Left ventricle myocardium inferior (tissue), 1 donor: ENCODE results near the gene PPP1R3A. TPM values are rescaled to one million over a fixed set of nuclear protein-coding genes. Genes with fewer than 3 reads are reported as not detected.

Experiments used
- DNase-seq: peaks from one replicate; pipeline ENCODE4 v3.0.0-alpha.2; 2020
- H3K27ac ChIP-seq: fragments of 200-600 bp; replicated peaks from 2 replicates; pipeline ENCODE4 v1.8.0; 2021
- H3K27me3 ChIP-seq: fragments of 200-600 bp; 2 replicates; pipeline ENCODE4 v1.8.0; 2021; ENCODE audit warnings: low read depth
- H3K36me3 ChIP-seq: fragments of 200-600 bp; 2 replicates; pipeline ENCODE4 v1.8.0; 2021
- H3K4me1 ChIP-seq: fragments of 200-600 bp; 2 replicates; pipeline ENCODE4 v1.8.0; 2021
- H3K4me3 ChIP-seq: fragments of 200-600 bp; 2 replicates; pipeline ENCODE4 v1.8.0; 2021; ENCODE audit warnings: mild to moderate bottlenecking, moderate library complexity
- H3K9me3 ChIP-seq: fragments of 200-600 bp; replicated peaks from 2 replicates; pipeline ENCODE4 v1.8.0; 2021
- intact Hi-C: fragments of 100-400 bp; cut with micrococcal nuclease; formaldehyde crosslinking; loops from one replicate; pipeline ENCODE4 v1.11.0; 2022
- total RNA-seq: library from RNA; stranded (reverse); fragmentation: NEBNext Ultra II Directional; extraction: Animal tissue kit (Norgen Biotek cat#: 25700); gene quantifications from one replicate; pipeline ENCODE4 v1.2.1, GENCODE V29; 2021
- TF ChIP-seq, protein P1 (sequence below): fragments of 200-600 bp; IDR thresholded peaks from 2 replicates; pipeline ENCODE4 v1.8.0; 2021; ENCODE audit warnings: antibody characterized with exemption, mild to moderate bottlenecking, borderline replicate concordance
- donor health status: DM: no; HTN: yes; CAD: no; lungs with severe emphysema.

The PPP1R3A gene
- total RNA-seq, 1 donor from 2014 or later, result 133 TPM

DNA sequence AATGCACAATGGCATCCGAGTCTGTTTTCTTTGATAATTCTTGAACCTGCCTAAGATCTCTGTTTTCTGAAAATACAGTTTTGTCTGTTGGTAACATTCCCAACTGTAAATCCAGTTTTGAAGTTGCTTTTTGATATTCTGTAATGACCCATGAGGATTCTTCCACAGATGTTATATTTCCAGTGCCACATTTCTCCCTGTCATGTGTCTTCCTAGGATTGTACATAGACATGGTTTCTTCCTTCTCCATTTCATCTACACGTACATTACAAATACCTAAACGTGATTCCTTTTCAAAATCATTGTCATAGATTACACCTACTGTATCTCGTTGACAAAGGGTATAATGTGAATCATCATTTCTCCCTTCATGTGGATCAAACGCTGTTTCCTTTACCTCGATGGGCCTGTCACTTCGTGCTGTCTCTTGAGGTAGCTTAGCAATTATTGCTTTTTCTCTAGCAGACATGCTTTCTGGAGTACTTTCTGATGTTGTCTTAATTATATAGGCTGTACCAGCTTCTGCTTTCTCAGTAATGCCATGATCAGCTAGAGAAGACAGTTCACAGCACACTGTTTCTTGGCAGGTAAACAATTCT is 40.3 kb downstream of the PPP1R3A start:
- intact Hi-C loops, result no loop called here
- no peaks in the 10 kb centered on the region for H3K27me3 ChIP-seq
- no peaks in the 10 kb centered on the region for H3K9me3 ChIP-seq
- no peaks in the 10 kb centered on the region for H3K36me3 ChIP-seq
- no peak for DNase-seq
- peaks cover 19% of the 10 kb centered on the region for H3K4me1 ChIP-seq
- no peak overlapping the region for H3K4me3 ChIP-seq
- TF ChIP-seq, protein P1, sequence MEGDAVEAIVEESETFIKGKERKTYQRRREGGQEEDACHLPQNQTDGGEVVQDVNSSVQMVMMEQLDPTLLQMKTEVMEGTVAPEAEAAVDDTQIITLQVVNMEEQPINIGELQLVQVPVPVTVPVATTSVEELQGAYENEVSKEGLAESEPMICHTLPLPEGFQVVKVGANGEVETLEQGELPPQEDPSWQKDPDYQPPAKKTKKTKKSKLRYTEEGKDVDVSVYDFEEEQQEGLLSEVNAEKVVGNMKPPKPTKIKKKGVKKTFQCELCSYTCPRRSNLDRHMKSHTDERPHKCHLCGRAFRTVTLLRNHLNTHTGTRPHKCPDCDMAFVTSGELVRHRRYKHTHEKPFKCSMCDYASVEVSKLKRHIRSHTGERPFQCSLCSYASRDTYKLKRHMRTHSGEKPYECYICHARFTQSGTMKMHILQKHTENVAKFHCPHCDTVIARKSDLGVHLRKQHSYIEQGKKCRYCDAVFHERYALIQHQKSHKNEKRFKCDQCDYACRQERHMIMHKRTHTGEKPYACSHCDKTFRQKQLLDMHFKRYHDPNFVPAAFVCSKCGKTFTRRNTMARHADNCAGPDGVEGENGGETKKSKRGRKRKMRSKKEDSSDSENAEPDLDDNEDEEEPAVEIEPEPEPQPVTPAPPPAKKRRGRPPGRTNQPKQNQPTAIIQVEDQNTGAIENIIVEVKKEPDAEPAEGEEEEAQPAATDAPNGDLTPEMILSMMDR, result no peak
- H3K27ac ChIP-seq, result no peak overlapping the region

DNA sequence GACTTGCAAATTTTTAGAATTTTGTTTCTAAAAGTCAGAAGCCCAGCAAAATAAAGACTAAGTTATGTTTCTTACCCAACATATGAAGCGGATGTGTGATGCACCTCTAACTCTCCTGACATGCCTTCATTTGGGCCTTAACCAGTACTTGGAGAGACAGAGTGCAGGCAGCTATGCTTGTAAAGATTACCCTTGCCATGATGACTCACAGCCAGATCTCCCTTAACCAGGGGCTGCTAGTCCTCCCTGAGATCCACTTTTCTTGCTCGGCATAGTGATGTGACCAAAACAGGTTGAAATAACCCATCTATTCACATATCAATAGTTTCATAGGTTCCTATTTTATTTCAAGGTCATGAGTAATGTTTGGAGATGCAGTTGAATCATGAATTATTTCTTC is 43.6 kb downstream of the PPP1R3A start:
- no peak for DNase-seq
- H3K4me1 ChIP-seq, result peaks cover 10% of the 10 kb centered on the region
- intact Hi-C loops, result no loop called here

DNA sequence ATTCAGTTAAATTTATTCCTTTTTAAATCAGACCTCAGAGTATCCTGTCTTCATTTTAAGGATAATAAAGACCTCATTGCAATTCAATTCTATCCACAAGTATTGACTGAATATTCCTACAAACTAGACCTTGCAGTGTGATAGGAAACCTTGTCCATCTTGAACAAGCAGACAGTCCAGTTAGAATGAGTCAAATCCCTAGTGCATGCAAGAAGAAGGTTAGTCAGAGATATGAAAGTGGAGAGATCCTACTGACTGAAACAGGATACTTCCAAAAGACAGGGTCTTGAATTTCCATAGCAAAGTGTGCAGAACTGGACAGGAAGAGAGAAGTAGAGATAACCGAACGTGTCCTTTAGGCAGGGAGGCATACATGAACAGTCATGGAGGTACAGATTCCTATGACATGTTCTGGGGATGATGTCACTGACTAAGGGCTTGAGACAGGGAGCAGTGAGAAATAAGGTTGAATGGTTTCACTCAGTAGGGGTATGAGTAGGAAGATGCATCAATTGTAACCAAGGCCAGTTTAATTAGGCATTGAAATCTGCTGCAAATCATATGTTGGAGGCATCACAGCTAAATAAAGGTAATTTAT is 45.2 kb downstream of the PPP1R3A start:
- Histone ChIP-seq H3K4me1 (peaks cover 5% of the 10 kb centered on the region), H3K4me3 (no peak overlapping the region), H3K36me3 (no peaks in the 10 kb centered on the region), H3K9me3 (no peaks in the 10 kb centered on the region), H3K27me3 (no peaks in the 10 kb centered on the region), H3K27ac (no peak overlapping the region)
- intact Hi-C loops, result no loop called here
- TF ChIP-seq, protein P1, result no peak
- no peak for DNase-seq

More for the DNA sequence above, 43.6 kb downstream of the PPP1R3A start:
- Histone ChIP-seq H3K36me3 (no peaks in the 10 kb centered on the region), H3K4me3 (no peak overlapping the region), H3K27ac (no peak overlapping the region), H3K27me3 (no peaks in the 10 kb centered on the region), H3K9me3 (no peaks in the 10 kb centered on the region)
- TF ChIP-seq, protein P1, result no peak

DNA sequence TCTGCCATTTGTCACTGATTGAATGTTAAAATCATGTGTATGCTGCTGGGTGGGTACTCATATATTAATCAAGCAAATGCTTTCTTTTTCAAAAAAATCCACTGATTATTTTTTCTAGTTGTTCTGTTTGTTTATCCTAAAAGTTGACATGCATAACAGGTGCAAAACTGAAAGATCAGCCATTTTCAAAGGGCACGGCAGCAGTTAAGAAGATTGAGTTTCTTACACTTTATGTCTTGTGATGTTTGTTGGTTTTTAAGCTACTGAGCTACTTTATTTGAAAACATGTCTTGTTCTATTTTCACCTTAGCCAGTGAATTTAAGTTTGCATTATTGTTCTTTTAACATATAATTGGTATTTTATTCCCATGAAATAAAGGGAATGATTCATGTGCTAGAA is 45.8 kb downstream of the PPP1R3A start:
- TF ChIP-seq, protein P1, result no peak
- H3K36me3 ChIP-seq, result no peaks in the 10 kb centered on the region
- intact Hi-C loops, result no loop called here
- peaks cover 4% of the 10 kb centered on the region for H3K4me1 ChIP-seq
- H3K27ac ChIP-seq, result no peak overlapping the region
- no peaks in the 10 kb centered on the region for H3K9me3 ChIP-seq
- no peaks in the 10 kb centered on the region for H3K27me3 ChIP-seq
- no peak overlapping the region for H3K4me3 ChIP-seq
- no peak for DNase-seq

- peaks cover 5% of the 10 kb centered on the region for H3K4me1 ChIP-seq
- no peak overlapping the region for H3K4me3 ChIP-seq
- DNase-seq, result no peak
- H3K27me3 ChIP-seq, result no peaks in the 10 kb centered on the region
- TF ChIP-seq, protein P1, result no peak
- intact Hi-C loops, result no loop called here
- no peak overlapping the region for H3K27ac ChIP-seq
- no peaks in the 10 kb centered on the region for H3K36me3 ChIP-seq
- H3K9me3 ChIP-seq, result no peaks in the 10 kb centered on the region
Measured at GRCh38 chr7:113867325-113867724, 51.5 kb downstream of the PPP1R3A start.
